ENCODE measurements around the gene C11orf91.
A peak's percentile ranks its signal among the peaks of the same experiment; 100 is the strongest.

Gene C11orf91

GRCh38 chr11:33672273-33672672, 28.4 kb downstream of the C11orf91 start:
- Histone ChIP-seq H3K18ac (ENCODE audit: low read length) (no peak overlapping the region), H2BK5ac (ENCODE audit: low read depth, low read length, poor library complexity) (no peak overlapping the region), H3K79me2 (ENCODE audit: control insufficient read depth, insufficient read depth, low read length, poor library complexity) (no peaks in the 10 kb centered on the region), H3K23ac (ENCODE audit: low read length) (no peak overlapping the region), H3K14ac (ENCODE audit: low read length) (no peak overlapping the region), H2AFZ (ENCODE audit: insufficient read depth, low read length, poor library complexity) (no peak overlapping the region), H4K91ac (ENCODE audit: low read depth, low read length) (no peak overlapping the region), H2BK120ac (ENCODE audit: insufficient read depth, low read length, poor library complexity) (no peak overlapping the region), H3K36me3 (ENCODE audit: control insufficient read depth in 1 of 2, insufficient read depth in 2 of 2, low read length in 2 of 2) (no peaks in the 10 kb centered on the region), H4K12ac (ENCODE audit: low read depth, low read length) (no peak overlapping the region), H3K9ac (ENCODE audit: low read length) (no peak overlapping the region), H3K4me2 (ENCODE audit: low read length) (no peak overlapping the region), H3K4me1 (ENCODE audit: control insufficient read depth in 1 of 2, insufficient read depth in 2 of 2, low read length in 2 of 2) (peaks cover 4 to 12% of the 10 kb centered on the region in 2 experiments), H3K27ac (ENCODE audit: low read depth, low read length) (no peak overlapping the region), H3K4ac (ENCODE audit: low read depth, low read length) (no peak overlapping the region), H4K8ac (ENCODE audit: low read depth, low read length) (no peak overlapping the region), H2BK12ac (ENCODE audit: low read length) (peak overlapping the region; percentile 1), H3K79me1 (ENCODE audit: low read length) (peaks cover 4% of the 10 kb centered on the region), H3K4me3 (ENCODE audit: low read depth, low read length) (no peak overlapping the region), H3K9me3 (ENCODE audit: insufficient read depth, low read depth, low read length) (peaks cover 2% of the 10 kb centered on the region), H2AK5ac (ENCODE audit: low read length) (no peak overlapping the region), H3K27me3 (ENCODE audit: insufficient read depth, low read length) (no peaks in the 10 kb centered on the region)
- DNase-seq = no peak
- WGBS (ENCODE audit: extremely low coverage, insufficient coverage, insufficient read length) = no CpG with 5 or more reads among the region's 4 CpGs

- Histone ChIP-seq H4K91ac (ENCODE audit: low read depth, low read length) (peak overlapping the region; percentile 18), H2AFZ (ENCODE audit: insufficient read depth, low read length, poor library complexity) (no peak overlapping the region), H2BK5ac (ENCODE audit: low read depth, low read length, poor library complexity) (no peak overlapping the region), H3K4me1 (ENCODE audit: control insufficient read depth in 1 of 2, insufficient read depth in 2 of 2, low read length in 2 of 2) (peaks cover 4 to 12% of the 10 kb centered on the region in 2 experiments), H3K4me2 (ENCODE audit: low read length) (no peak overlapping the region), H4K8ac (ENCODE audit: low read depth, low read length) (no peak overlapping the region), H3K9ac (ENCODE audit: low read length) (no peak overlapping the region), H2BK12ac (ENCODE audit: low read length) (no peak overlapping the region), H2AK5ac (ENCODE audit: low read length) (no peak overlapping the region), H4K12ac (ENCODE audit: low read depth, low read length) (no peak overlapping the region), H3K23ac (ENCODE audit: low read length) (no peak overlapping the region), H2BK120ac (ENCODE audit: insufficient read depth, low read length, poor library complexity) (no peak overlapping the region), H3K9me3 (ENCODE audit: insufficient read depth, low read depth, low read length) (peaks cover 2% of the 10 kb centered on the region), H3K4ac (ENCODE audit: low read depth, low read length) (no peak overlapping the region), H3K79me1 (ENCODE audit: low read length) (peaks cover 4% of the 10 kb centered on the region), H3K18ac (ENCODE audit: low read length) (no peak overlapping the region), H3K36me3 (ENCODE audit: control insufficient read depth in 1 of 2, insufficient read depth in 2 of 2, low read length in 2 of 2) (no peaks in the 10 kb centered on the region), H3K79me2 (ENCODE audit: control insufficient read depth, insufficient read depth, low read length, poor library complexity) (no peaks in the 10 kb centered on the region), H3K27me3 (ENCODE audit: insufficient read depth, low read length) (no peaks in the 10 kb centered on the region), H3K14ac (ENCODE audit: low read length) (no peak overlapping the region), H3K27ac (ENCODE audit: low read depth, low read length) (peak overlapping the region; percentile 33), H3K4me3 (ENCODE audit: low read depth, low read length) (no peak overlapping the region)
- no CpG with 5 or more reads among the region's 5 CpGs for WGBS (ENCODE audit: extremely low coverage, insufficient coverage, insufficient read length)
- DNase-seq = no peak
These were observed 30.2 kb downstream of the C11orf91 start for GRCh38 chr11:33670250-33671011.

- no peak overlapping the region for H4K12ac ChIP-seq (ENCODE audit: low read depth, low read length)
- no peak overlapping the region for H3K23ac ChIP-seq (ENCODE audit: low read length)
- no peaks in the 10 kb centered on the region for H3K79me2 ChIP-seq (ENCODE audit: control insufficient read depth, insufficient read depth, low read length, poor library complexity)
- no peaks in the 10 kb centered on the region for H3K36me3 ChIP-seq (ENCODE audit: control insufficient read depth in 1 of 2, insufficient read depth in 2 of 2, low read length in 2 of 2)
- H2BK120ac ChIP-seq (ENCODE audit: insufficient read depth, low read length, poor library complexity) = no peak overlapping the region
- WGBS (ENCODE audit: extremely low coverage, insufficient coverage, insufficient read length) = no CpG with 5 or more reads among the region's 5 CpGs
- no peak overlapping the region for H3K18ac ChIP-seq (ENCODE audit: low read length)
- no peak overlapping the region for H4K91ac ChIP-seq (ENCODE audit: low read depth, low read length)
- H3K4ac ChIP-seq (ENCODE audit: low read depth, low read length) = no peak overlapping the region
- peaks cover 4 to 12% of the 10 kb centered on the region in 2 experiments for H3K4me1 ChIP-seq (ENCODE audit: control insufficient read depth in 1 of 2, insufficient read depth in 2 of 2, low read length in 2 of 2)
- no peak overlapping the region for H2AK5ac ChIP-seq (ENCODE audit: low read length)
- peaks cover 4% of the 10 kb centered on the region for H3K79me1 ChIP-seq (ENCODE audit: low read length)
- no peak overlapping the region for H2BK5ac ChIP-seq (ENCODE audit: low read depth, low read length, poor library complexity)
- DNase-seq = peak in 1 of 2 donors; percentile 40
- H3K14ac ChIP-seq (ENCODE audit: low read length) = no peak overlapping the region
- no peak overlapping the region for H2AFZ ChIP-seq (ENCODE audit: insufficient read depth, low read length, poor library complexity)
- H3K9ac ChIP-seq (ENCODE audit: low read length) = no peak overlapping the region
- peaks cover 2% of the 10 kb centered on the region for H3K9me3 ChIP-seq (ENCODE audit: insufficient read depth, low read depth, low read length)
- H3K27ac ChIP-seq (ENCODE audit: low read depth, low read length) = no peak overlapping the region
- H4K8ac ChIP-seq (ENCODE audit: low read depth, low read length) = no peak overlapping the region
- no peak overlapping the region for H3K4me3 ChIP-seq (ENCODE audit: low read depth, low read length)
- H3K27me3 ChIP-seq (ENCODE audit: insufficient read depth, low read length) = no peaks in the 10 kb centered on the region
- no peak overlapping the region for H3K4me2 ChIP-seq (ENCODE audit: low read length)
- no peak overlapping the region for H2BK12ac ChIP-seq (ENCODE audit: low read length)
These were observed 30.9 kb downstream of the C11orf91 start for GRCh38 chr11:33669598-33670249.

- no peak overlapping the region for H3K9ac ChIP-seq (ENCODE audit: low read length)
- no peak overlapping the region for H2AK5ac ChIP-seq (ENCODE audit: low read length)
- no CpG with 5 or more reads among the region's 6 CpGs for WGBS (ENCODE audit: extremely low coverage, insufficient coverage, insufficient read length)
- no peak overlapping the region for H2AFZ ChIP-seq (ENCODE audit: insufficient read depth, low read length, poor library complexity)
- peaks cover 4% of the 10 kb centered on the region for H3K79me1 ChIP-seq (ENCODE audit: low read length)
- H3K18ac ChIP-seq (ENCODE audit: low read length) = no peak overlapping the region
- H3K4me2 ChIP-seq (ENCODE audit: low read length) = no peak overlapping the region
- no peak overlapping the region for H2BK120ac ChIP-seq (ENCODE audit: insufficient read depth, low read length, poor library complexity)
- H3K27ac ChIP-seq (ENCODE audit: low read depth, low read length) = no peak overlapping the region
- H3K14ac ChIP-seq (ENCODE audit: low read length) = no peak overlapping the region
- H2BK5ac ChIP-seq (ENCODE audit: low read depth, low read length, poor library complexity) = no peak overlapping the region
- no peak overlapping the region for H3K4me3 ChIP-seq (ENCODE audit: low read depth, low read length)
- H3K36me3 ChIP-seq (ENCODE audit: control insufficient read depth in 1 of 2, insufficient read depth in 2 of 2, low read length in 2 of 2) = no peaks in the 10 kb centered on the region
- no peak overlapping the region for H4K91ac ChIP-seq (ENCODE audit: low read depth, low read length)
- H3K79me2 ChIP-seq (ENCODE audit: control insufficient read depth, insufficient read depth, low read length, poor library complexity) = no peaks in the 10 kb centered on the region
- peak overlapping the region; percentile 50 for H3K23ac ChIP-seq (ENCODE audit: low read length)
- no peak overlapping the region for H2BK12ac ChIP-seq (ENCODE audit: low read length)
- no peak for DNase-seq
- H3K27me3 ChIP-seq (ENCODE audit: insufficient read depth, low read length) = no peaks in the 10 kb centered on the region
- H3K4me1 ChIP-seq (ENCODE audit: control insufficient read depth in 1 of 2, insufficient read depth in 2 of 2, low read length in 2 of 2) = peaks cover 1 to 9% of the 10 kb centered on the region in 2 experiments
- H3K9me3 ChIP-seq (ENCODE audit: insufficient read depth, low read depth, low read length) = peaks cover 2% of the 10 kb centered on the region
- no peak overlapping the region for H3K4ac ChIP-seq (ENCODE audit: low read depth, low read length)
- H4K12ac ChIP-seq (ENCODE audit: low read depth, low read length) = no peak overlapping the region
- H4K8ac ChIP-seq (ENCODE audit: low read depth, low read length) = no peak overlapping the region
These were observed 31.6 kb downstream of the C11orf91 start for GRCh38 chr11:33668951-33669596.

Data from trophoblast cell (in vitro differentiated cells and primary cell).